T-helper 2 cell treated with Interferon-gamma antibody and Interleukin-4, amounts not matched to agents 100 ng/mL and 5 ng/mL, for 36 hours (primary cell): ENCODE results near the gene HSD11B1. TPM values are rescaled to one million over a fixed set of nuclear protein-coding genes. Genes with fewer than 3 reads are reported as not detected.

Experiments used
- intact Hi-C: fragments of 100-400 bp; cut with micrococcal nuclease; formaldehyde crosslinking; loops from one replicate; pipeline ENCODE4 v1.15.1; 2023
- total RNA-seq: library from RNA; stranded (reverse); gene quantifications from 2 replicates; pipeline ENCODE4 v1.2.3, GENCODE V29; 2022

HSD11B1 gene
- 0.36 and 0.61 TPM in 2 replicates for total RNA-seq

GRCh38 chr1:209704584-209704983 lies at the start of gene HSD11B1:
TSS of gene HSD11B1 (plus strand) at chr1:209704846. CDS start at chr1:209704943, 97 bp downstream.
- intact Hi-C loops = no loop called here

- intact Hi-C loops = no loop called here
These were observed 49.0 kb upstream of the HSD11B1 start for GRCh38 chr1:209655411-209656231.

GRCh38 chr1:209657140-209657879 lies 47.3 kb upstream of the HSD11B1 start:
- intact Hi-C loops = no loop called here

GRCh38 chr1:209657918-209658317 lies 46.7 kb upstream of the HSD11B1 start:
- intact Hi-C loops = no loop called here

- intact Hi-C loops = no loop called here
These were observed 44.7 kb upstream of the HSD11B1 start for GRCh38 chr1:209659909-209660308.

- intact Hi-C loops = no loop called here
These were observed 43.6 kb upstream of the HSD11B1 start for GRCh38 chr1:209661071-209661470.

- intact Hi-C loops = no loop called here
These were observed 41.7 kb upstream of the HSD11B1 start for GRCh38 chr1:209662879-209663327.

- intact Hi-C loops = no loop called here
These were observed 37.5 kb upstream of the HSD11B1 start for GRCh38 chr1:209667103-209667502.

- intact Hi-C loops = no loop called here
These were observed 36.9 kb upstream of the HSD11B1 start for GRCh38 chr1:209667708-209668107.

GRCh38 chr1:209670441-209671082 lies 34.1 kb upstream of the HSD11B1 start:
- intact Hi-C loops = no loop called here

- intact Hi-C loops = loop anchor here (1.0 to 2.0 kb wide), 4 partner anchors 14 to 154 kb away; partner anchors contain the start of genes TRAF3IP3 and UTP25
These were observed 31.7 kb upstream of the HSD11B1 start for GRCh38 chr1:209672705-209673630.

GRCh38 chr1:209673631-209674417 lies 30.8 kb upstream of the HSD11B1 start:
- intact Hi-C loops = loop anchor here (1.0 to 2.0 kb wide), 4 partner anchors 13 to 153 kb away; partner anchors contain the start of genes TRAF3IP3 and UTP25

- intact Hi-C loops = no loop called here
These were observed 29.6 kb upstream of the HSD11B1 start, which contains the start of gene G0S2 for GRCh38 chr1:209674957-209675564. TSS of gene G0S2 (plus strand) at chr1:209675412. CDS start at chr1:209675685, 273 bp downstream.

- intact Hi-C loops = no loop called here
These were observed 29.0 kb upstream of the HSD11B1 start for GRCh38 chr1:209675565-209676154.

- intact Hi-C loops = no loop called here
These were observed 25.6 kb upstream of the HSD11B1 start for GRCh38 chr1:209678981-209679539.

- intact Hi-C loops = loop anchor here (2.0 kb wide), 2 partner anchors 13 to 35 kb away; no protein-coding TSS in a partner anchor
These were observed 18.8 kb upstream of the HSD11B1 start for GRCh38 chr1:209685821-209686220.

- intact Hi-C loops = loop anchor here (2.0 kb wide), 2 partner anchors 14 to 36 kb away; no protein-coding TSS in a partner anchor
These were observed 18.3 kb upstream of the HSD11B1 start for GRCh38 chr1:209686322-209686721.

GRCh38 chr1:209688746-209689234 lies 15.9 kb upstream of the HSD11B1 start:
- intact Hi-C loops = no loop called here
